HG03378 (cell line): ENCODE results near the gene TBC1D9.

ENCODE experiments used
- ATAC-seq: cut with Tn5 transposase; IDR thresholded peaks from one replicate; pipeline ENCODE4 v1.9.1; 2021; ENCODE audit warnings: mild to moderate bottlenecking, moderate library complexity; ENCODE audit not compliant: unreplicated experiment

Gene TBC1D9

GRCh38 chr4:140659943-140660700 is 96.1 kb downstream of the TBC1D9 start:
- ATAC-seq = no peak

GRCh38 chr4:140654495-140654814 is 101.7 kb downstream of the TBC1D9 start:
- ATAC-seq = no peak

GRCh38 chr4:140653718-140654494 is 102.3 kb downstream of the TBC1D9 start:
- ATAC-seq = no peak

- no peak for ATAC-seq
Observed at GRCh38 chr4:140652601-140653000, 103.6 kb downstream of the TBC1D9 start.

GRCh38 chr4:140648716-140649308 is 107.4 kb downstream of the TBC1D9 start:
- ATAC-seq = no peak

- no peak for ATAC-seq
Observed at GRCh38 chr4:140645614-140646412, 110.4 kb downstream of the TBC1D9 start.

GRCh38 chr4:140645196-140645595 is 111.0 kb downstream of the TBC1D9 start:
- ATAC-seq = no peak

- ATAC-seq = no peak
Observed at GRCh38 chr4:140644470-140645185, 111.6 kb downstream of the TBC1D9 start.

GRCh38 chr4:140643571-140644055 is 112.6 kb downstream of the TBC1D9 start:
- ATAC-seq = no peak

GRCh38 chr4:140642674-140643437 is 113.3 kb downstream of the TBC1D9 start:
- no peak for ATAC-seq

GRCh38 chr4:140641789-140642439 is 114.3 kb downstream of the TBC1D9 start:
- ATAC-seq = no peak

GRCh38 chr4:140641105-140641555 is 115.1 kb downstream of the TBC1D9 start:
- ATAC-seq = no peak

GRCh38 chr4:140640150-140640748 is 115.9 kb downstream of the TBC1D9 start:
- no peak for ATAC-seq

- no peak for ATAC-seq
Observed at GRCh38 chr4:140639066-140639465, 117.1 kb downstream of the TBC1D9 start.

GRCh38 chr4:140637836-140638235 is 118.3 kb downstream of the TBC1D9 start:
- no peak for ATAC-seq

GRCh38 chr4:140635606-140636005 is 120.6 kb downstream of the TBC1D9 start:
- no peak for ATAC-seq

- ATAC-seq = no peak
Observed at GRCh38 chr4:140633951-140634350, 122.2 kb downstream of the TBC1D9 start.

GRCh38 chr4:140633124-140633523 is 123.1 kb downstream of the TBC1D9 start:
- ATAC-seq = no peak

- ATAC-seq = no peak
Observed at GRCh38 chr4:140630246-140630645, 125.9 kb downstream of the TBC1D9 start.
